Measurements from ENCODE around the gene USP54. TPM values are rescaled to one million over a fixed set of nuclear protein-coding genes. Genes with fewer than 3 reads are reported as not detected.
A peak's percentile ranks its signal among the peaks of the same experiment; 100 is the strongest.
"Not testable (repeated sequence)": the region's sequence is repeated elsewhere in the genome, so short reads cannot be mapped to it uniquely, and the experiment has no call there.

USP54 gene
- total and polyA plus RNA-seq, 4 donors, result 79.0 to 98.3 (median 89.3) TPM

DNA sequence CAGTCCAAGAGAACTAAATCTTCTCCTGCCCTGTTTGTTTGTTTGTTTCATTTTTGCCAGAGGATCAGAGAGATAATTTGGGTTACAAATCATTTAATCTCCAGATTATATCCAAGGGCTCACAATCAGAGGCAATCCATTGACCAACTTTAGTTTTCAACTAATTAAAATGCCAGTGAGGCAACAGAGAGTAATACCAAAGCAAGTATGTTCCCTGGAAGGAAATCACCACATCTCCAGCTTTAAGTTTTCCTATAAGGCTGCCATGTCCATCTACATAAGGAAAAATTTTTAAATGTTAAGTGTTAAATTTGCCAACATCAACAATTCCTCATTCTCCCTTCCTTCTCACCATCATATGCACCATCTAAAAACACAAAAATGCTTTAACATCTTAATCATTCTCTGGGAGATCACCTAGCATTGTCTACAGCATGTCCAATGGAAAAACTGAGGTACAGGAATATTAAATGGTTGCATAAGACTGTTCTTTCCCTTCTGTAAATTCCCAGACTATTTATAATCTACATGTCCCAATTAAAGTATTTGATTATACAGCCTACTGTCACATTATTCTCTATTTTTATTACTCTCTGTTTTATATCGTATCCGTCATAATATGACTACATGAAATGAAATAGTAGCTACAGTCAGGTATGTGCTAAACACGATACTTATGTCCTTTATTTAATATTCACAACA is 14.1 kb downstream of the USP54 start:
- Histone ChIP-seq H3K36me3 (ENCODE audit: control insufficient read depth, insufficient read depth, low read length) (peaks cover 15% of the 10 kb centered on the region), H3K9me3 (ENCODE audit: control insufficient read depth, insufficient read depth, low read length) (no peaks in the 10 kb centered on the region), H3K27me3 (ENCODE audit: control insufficient read depth, insufficient read depth, low read length) (no peaks in the 10 kb centered on the region), H3K4me1 (ENCODE audit: control insufficient read depth, insufficient read depth, low read length) (peaks cover 21% of the 10 kb centered on the region), H3K4me3 (ENCODE audit: low read depth, low read length) (no peak overlapping the region), H3K27ac (ENCODE audit: low read depth, low read length) (peak overlapping the region; percentile 74)
- no CpG with 5 or more reads among the region's 3 CpGs for WGBS (ENCODE audit: insufficient coverage)
- DNase-seq (ENCODE audit: low read depth in 4 of 6, low spot score in 6 of 6), result no peak

DNA sequence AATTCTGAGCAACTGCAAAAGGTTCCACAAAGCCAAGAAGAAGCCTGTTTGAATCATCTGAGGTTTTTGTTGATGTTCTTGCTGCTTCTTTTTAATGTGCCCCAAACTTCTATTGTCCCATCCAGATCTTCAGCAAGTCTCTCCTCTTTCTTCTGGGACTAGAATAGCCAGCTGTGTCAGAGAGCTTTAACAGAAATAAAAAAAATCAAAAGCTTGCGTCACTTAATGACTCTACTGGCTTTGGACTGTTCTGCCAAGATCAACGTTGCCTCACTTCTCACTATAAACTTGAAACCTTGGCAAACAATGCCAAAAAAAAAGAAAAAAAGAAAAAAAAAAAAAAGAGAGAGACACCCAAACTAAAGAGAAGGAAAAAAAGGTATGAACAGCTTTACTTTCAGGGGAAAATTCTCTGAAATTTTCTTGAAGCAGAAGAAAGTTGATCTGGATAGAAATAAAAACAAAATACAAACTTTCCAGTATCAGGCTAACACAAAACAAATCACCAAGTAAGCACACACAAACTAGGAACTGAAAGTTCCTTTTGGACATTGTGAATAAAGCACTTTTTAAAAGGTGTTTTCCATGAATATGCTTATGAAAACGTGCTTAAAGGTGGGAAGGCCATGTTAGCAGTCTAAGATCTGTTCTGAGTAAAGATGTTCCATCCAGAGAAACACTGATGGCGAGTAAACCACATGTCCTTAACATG is 14.8 kb downstream of the USP54 start:
- Histone ChIP-seq H3K4me1 (ENCODE audit: control insufficient read depth, insufficient read depth, low read length) (peaks cover 19% of the 10 kb centered on the region), H3K27me3 (ENCODE audit: control insufficient read depth, insufficient read depth, low read length) (no peaks in the 10 kb centered on the region), H3K36me3 (ENCODE audit: control insufficient read depth, insufficient read depth, low read length) (peaks cover 15% of the 10 kb centered on the region), H3K4me3 (ENCODE audit: low read depth, low read length) (no peak overlapping the region), H3K27ac (ENCODE audit: low read depth, low read length) (peak overlapping the region; percentile 74), H3K9me3 (ENCODE audit: control insufficient read depth, insufficient read depth, low read length) (no peaks in the 10 kb centered on the region)
- WGBS (ENCODE audit: insufficient coverage), result 60% methylated on average over 1 of the region's 4 CpGs
- peak in 1 of 6 donors; percentile 70 for DNase-seq (ENCODE audit: low read depth in 4 of 6, low spot score in 6 of 6)

- not testable (repeated sequence) for H3K9me3 ChIP-seq (ENCODE audit: control insufficient read depth, insufficient read depth, low read length); H3K27ac ChIP-seq (ENCODE audit: low read depth, low read length); H3K4me3 ChIP-seq (ENCODE audit: low read depth, low read length); DNase-seq (ENCODE audit: low read depth in 4 of 6, low spot score in 6 of 6); H3K27me3 ChIP-seq (ENCODE audit: control insufficient read depth, insufficient read depth, low read length); H3K4me1 ChIP-seq (ENCODE audit: control insufficient read depth, insufficient read depth, low read length)
- whole genome bisulfite sequencing (ENCODE audit: insufficient coverage), result 100% methylated on average over 1 of the region's 7 CpGs
- H3K36me3 ChIP-seq (ENCODE audit: control insufficient read depth, insufficient read depth, low read length), result peaks cover 19% of the 10 kb centered on the region
Measured at GRCh38 chr10:73567025-73567424, 24.1 kb downstream of the USP54 start.

- H3K9me3 ChIP-seq (ENCODE audit: control insufficient read depth, insufficient read depth, low read length), result no peaks in the 10 kb centered on the region
- peaks cover 6% of the 10 kb centered on the region for H3K36me3 ChIP-seq (ENCODE audit: control insufficient read depth, insufficient read depth, low read length)
- no peak for DNase-seq (ENCODE audit: low read depth in 4 of 6, low spot score in 6 of 6)
- WGBS (ENCODE audit: insufficient coverage), result 92% methylated on average over 1 of the region's 1 CpG
- peaks cover 6% of the 10 kb centered on the region for H3K4me1 ChIP-seq (ENCODE audit: control insufficient read depth, insufficient read depth, low read length)
- no peak overlapping the region for H3K27ac ChIP-seq (ENCODE audit: low read depth, low read length)
- no peaks in the 10 kb centered on the region for H3K27me3 ChIP-seq (ENCODE audit: control insufficient read depth, insufficient read depth, low read length)
- no peak overlapping the region for H3K4me3 ChIP-seq (ENCODE audit: low read depth, low read length)
Measured at GRCh38 chr10:73561192-73561591, 29.9 kb downstream of the USP54 start.

- Histone ChIP-seq H3K4me3 (ENCODE audit: low read depth, low read length) (no peak overlapping the region), H3K36me3 (ENCODE audit: control insufficient read depth, insufficient read depth, low read length) (peaks cover 3% of the 10 kb centered on the region), H3K4me1 (ENCODE audit: control insufficient read depth, insufficient read depth, low read length) (peaks cover 9% of the 10 kb centered on the region), H3K9me3 (ENCODE audit: control insufficient read depth, insufficient read depth, low read length) (no peaks in the 10 kb centered on the region), H3K27me3 (ENCODE audit: control insufficient read depth, insufficient read depth, low read length) (no peaks in the 10 kb centered on the region), H3K27ac (ENCODE audit: low read depth, low read length) (no peak overlapping the region)
- no CpG with 5 or more reads among the region's 6 CpGs for WGBS (ENCODE audit: insufficient coverage)
- DNase-seq (ENCODE audit: low read depth in 4 of 6, low spot score in 6 of 6), result no peak
Measured at GRCh38 chr10:73559590-73559989, 31.6 kb downstream of the USP54 start.

DNA sequence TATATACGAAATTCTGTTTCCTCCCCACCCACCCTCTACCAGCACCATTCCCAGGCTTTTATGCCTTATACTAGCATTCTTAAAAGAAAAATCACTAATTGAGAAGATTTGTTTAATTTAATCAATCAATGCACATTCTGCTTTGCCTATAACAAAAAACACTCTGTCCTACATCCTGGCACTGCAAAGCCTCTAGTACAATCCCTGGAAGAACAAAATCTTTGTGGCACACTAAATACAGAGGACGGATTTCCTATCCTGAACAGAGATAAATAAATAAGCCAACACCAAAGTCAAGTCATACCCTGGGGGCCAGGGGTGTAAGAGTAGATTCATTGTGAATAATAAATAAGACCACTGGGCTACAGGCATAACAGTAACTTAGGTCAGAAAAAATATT is 34.3 kb downstream of the USP54 start:
- Histone ChIP-seq H3K9me3 (ENCODE audit: control insufficient read depth, insufficient read depth, low read length) (no peaks in the 10 kb centered on the region), H3K4me3 (ENCODE audit: low read depth, low read length) (no peak overlapping the region), H3K36me3 (ENCODE audit: control insufficient read depth, insufficient read depth, low read length) (peaks cover 3% of the 10 kb centered on the region), H3K27ac (ENCODE audit: low read depth, low read length) (no peak overlapping the region), H3K4me1 (ENCODE audit: control insufficient read depth, insufficient read depth, low read length) (peaks cover 14% of the 10 kb centered on the region), H3K27me3 (ENCODE audit: control insufficient read depth, insufficient read depth, low read length) (no peaks in the 10 kb centered on the region)
- DNase-seq (ENCODE audit: low read depth in 4 of 6, low spot score in 6 of 6), result peak in 1 of 6 donors; percentile 5
- WGBS (ENCODE audit: insufficient coverage), result no CpG with 5 or more reads among the region's 2 CpGs

GRCh38 chr10:73554721-73555120 is 36.4 kb downstream of the USP54 start:
- Histone ChIP-seq H3K9me3 (ENCODE audit: control insufficient read depth, insufficient read depth, low read length) (no peaks in the 10 kb centered on the region), H3K4me3 (ENCODE audit: low read depth, low read length) (no peak overlapping the region), H3K27ac (ENCODE audit: low read depth, low read length) (no peak overlapping the region), H3K4me1 (ENCODE audit: control insufficient read depth, insufficient read depth, low read length) (peaks cover 14% of the 10 kb centered on the region), H3K36me3 (ENCODE audit: control insufficient read depth, insufficient read depth, low read length) (peaks cover 3% of the 10 kb centered on the region), H3K27me3 (ENCODE audit: control insufficient read depth, insufficient read depth, low read length) (no peaks in the 10 kb centered on the region)
- peak in 1 of 6 donors; percentile 10 for DNase-seq (ENCODE audit: low read depth in 4 of 6, low spot score in 6 of 6)

DNA sequence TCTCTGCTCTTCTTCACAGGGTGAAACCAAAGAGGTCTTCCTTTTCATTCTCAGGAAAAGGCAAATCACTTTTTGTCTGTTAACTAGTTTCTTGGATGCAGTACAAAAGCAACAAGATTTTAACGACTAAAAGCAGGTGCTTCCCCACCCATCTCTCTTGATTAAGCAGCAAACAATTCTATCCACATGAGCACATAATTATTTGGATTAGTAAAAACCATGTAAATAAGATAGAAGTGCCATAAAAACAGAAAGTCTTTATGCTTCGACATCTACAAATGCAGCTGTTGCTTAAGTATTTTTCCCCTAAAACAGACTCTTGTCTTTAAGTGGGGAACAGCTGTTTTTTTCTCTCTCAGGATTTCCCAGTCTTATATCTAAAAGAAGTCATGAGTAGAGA is 37.4 kb downstream of the USP54 start:
- Histone ChIP-seq H3K27ac (ENCODE audit: low read depth, low read length) (peak overlapping the region; percentile 89), H3K27me3 (ENCODE audit: control insufficient read depth, insufficient read depth, low read length) (no peaks in the 10 kb centered on the region), H3K4me1 (ENCODE audit: control insufficient read depth, insufficient read depth, low read length) (peaks cover 14% of the 10 kb centered on the region), H3K36me3 (ENCODE audit: control insufficient read depth, insufficient read depth, low read length) (peaks cover 3% of the 10 kb centered on the region), H3K9me3 (ENCODE audit: control insufficient read depth, insufficient read depth, low read length) (no peaks in the 10 kb centered on the region), H3K4me3 (ENCODE audit: low read depth, low read length) (no peak overlapping the region)
- WGBS (ENCODE audit: insufficient coverage), result no CpG with 5 or more reads among the region's 2 CpGs
- DNase-seq (ENCODE audit: low read depth in 4 of 6, low spot score in 6 of 6), result peak in 1 of 6 donors; percentile 26

DNA sequence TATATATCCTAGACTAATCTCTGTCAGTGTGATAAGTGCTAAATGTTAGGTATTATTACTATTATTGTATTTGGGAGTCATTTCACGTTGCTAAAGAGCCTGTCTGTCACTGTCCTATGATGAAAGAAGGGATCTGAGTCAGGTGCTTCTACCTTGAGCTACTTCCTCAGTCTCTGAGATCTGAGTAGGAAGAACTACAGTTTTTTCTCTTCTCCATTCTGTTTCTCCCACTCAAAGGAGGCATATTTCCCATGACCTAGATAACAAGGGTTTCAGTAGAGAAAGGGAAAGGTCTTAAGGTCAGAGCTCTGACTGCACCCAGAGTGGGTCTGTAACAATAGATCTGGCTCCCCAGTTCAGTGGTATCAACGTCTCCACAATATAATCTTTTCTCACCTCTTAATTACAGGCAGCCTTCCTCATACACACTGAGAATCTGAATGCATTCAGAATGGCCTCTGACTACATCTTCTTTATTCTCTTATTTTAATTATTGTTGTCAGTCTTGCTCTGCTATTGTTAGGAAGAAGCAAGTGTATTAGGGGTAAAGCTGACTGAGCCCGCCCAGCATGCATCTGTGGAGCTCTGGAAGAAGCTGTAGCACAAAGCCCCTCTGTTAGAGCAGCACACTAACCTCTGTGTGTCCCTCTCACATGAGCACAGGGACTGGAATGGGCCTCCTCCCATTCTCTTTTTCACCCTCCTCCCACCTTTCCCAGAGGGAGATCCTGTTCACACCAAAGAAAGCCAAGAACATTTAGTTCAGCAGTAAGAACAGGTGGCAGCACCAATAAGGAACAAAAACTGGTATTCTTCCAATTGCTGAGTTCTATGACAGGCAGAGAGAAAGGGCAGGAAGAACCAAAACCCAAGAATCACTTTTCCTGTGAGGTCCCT is 38.1 kb downstream of the USP54 start:
- Histone ChIP-seq H3K4me1 (ENCODE audit: control insufficient read depth, insufficient read depth, low read length) (peaks cover 14% of the 10 kb centered on the region), H3K9me3 (ENCODE audit: control insufficient read depth, insufficient read depth, low read length) (no peaks in the 10 kb centered on the region), H3K27ac (ENCODE audit: low read depth, low read length) (peak overlapping the region; percentile 89), H3K36me3 (ENCODE audit: control insufficient read depth, insufficient read depth, low read length) (peaks cover 3% of the 10 kb centered on the region), H3K27me3 (ENCODE audit: control insufficient read depth, insufficient read depth, low read length) (no peaks in the 10 kb centered on the region), H3K4me3 (ENCODE audit: low read depth, low read length) (no peak overlapping the region)
- 20% methylated on average over 1 of the region's 3 CpGs for WGBS (ENCODE audit: insufficient coverage)
- DNase-seq (ENCODE audit: low read depth in 4 of 6, low spot score in 6 of 6), result peak in 4 of 6 donors; percentile 32 to 81 (median 63)

Data from spinal cord (tissue), 10 donors.